HG02642 (cell line): Measurements from ENCODE around the gene KNDC1.
"Not testable (repeated sequence)": the region's sequence is repeated elsewhere in the genome, so short reads cannot be mapped to it uniquely, and the experiment has no call there.

Experiments
- ATAC-seq: cut with Tn5 transposase; IDR thresholded peaks from one replicate; pipeline ENCODE4 v1.9.1; 2021; ENCODE audit warnings: mild to moderate bottlenecking; ENCODE audit not compliant: unreplicated experiment, poor library complexity

KNDC1 gene

GRCh38 chr10:133140417-133141143 lies 19.4 kb upstream of the KNDC1 start:
- no peak for ATAC-seq

DNA sequence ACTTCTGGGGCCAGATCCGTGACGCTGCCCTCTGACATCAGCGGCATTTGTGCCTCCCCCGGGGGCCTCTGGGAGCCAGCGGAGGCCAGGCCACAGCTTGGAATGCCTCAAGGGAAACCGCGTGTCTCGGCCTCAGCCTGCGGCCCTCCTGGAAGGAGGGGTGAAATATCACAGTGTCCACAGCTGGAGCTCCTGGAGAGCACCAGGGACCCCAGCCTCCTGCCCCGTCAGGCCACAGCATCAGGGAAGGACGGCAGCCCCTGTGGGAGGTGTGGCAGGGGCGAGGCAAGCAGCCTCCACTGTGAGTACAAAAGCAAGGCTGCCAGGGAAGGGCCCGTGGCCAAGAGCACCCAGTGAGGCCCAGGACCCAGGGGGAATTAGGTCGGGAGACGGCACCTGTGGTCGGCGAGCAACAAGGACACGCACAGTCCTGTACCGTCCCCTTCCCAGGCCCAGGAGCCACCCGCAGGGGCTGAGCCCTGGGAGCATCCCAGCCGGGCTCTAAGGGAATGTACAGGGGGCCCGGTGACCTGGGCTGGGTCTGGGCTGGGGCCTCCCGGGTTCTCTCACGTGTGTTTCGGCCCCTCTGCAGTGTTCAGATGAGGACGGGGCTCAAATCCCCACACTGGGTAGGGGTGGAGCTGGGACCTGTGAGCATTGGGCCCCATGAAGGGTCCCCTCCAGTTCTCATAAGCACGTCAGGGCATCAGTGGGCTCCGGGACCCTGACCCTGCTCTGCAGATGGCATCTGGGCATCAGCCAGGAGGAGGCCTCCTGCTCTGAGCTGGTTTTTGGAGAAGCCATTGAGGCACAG lies 18.7 kb upstream of the KNDC1 start:
- no peak for ATAC-seq

DNA sequence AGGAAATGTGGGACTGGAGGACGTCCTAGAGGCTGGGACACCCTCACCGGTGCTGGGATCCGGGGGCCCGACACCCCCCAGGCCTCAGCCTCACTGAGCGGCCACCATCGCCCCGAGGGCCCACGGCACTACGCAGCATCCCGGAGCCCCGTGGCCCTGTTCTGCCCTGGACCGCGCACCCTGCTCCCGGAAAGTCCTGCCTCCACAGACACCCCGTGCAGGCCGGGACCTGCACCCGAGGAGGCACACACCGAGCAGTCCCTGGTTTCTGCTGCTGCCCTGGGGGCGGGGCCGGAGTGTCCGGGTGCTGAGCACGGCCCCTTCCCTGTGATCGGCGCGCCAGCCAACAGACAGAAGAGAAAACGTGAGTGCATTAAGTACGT lies 18.1 kb upstream of the KNDC1 start:
- ATAC-seq = no peak

GRCh38 chr10:133142523-133143199 lies 17.4 kb upstream of the KNDC1 start:
- no peak for ATAC-seq

DNA sequence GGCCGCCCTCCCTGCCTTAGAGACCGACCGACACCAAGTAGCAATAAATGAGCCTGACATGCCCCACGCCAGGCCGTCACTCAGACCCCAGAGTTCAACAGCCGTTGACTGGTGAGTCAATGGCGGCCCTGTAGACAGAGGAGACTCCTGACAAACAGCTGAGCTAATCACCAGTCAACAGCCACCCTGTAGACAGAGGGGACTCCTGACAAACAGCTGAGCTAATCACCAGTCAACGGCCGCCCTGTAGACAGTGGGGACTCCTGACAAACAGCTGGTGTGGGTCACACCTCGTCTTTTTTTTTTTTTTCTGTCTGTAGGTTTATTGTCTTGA lies 16.9 kb upstream of the KNDC1 start:
- ATAC-seq = no peak

- ATAC-seq = no peak
Observed at GRCh38 chr10:133143546-133143945, 16.5 kb upstream of the KNDC1 start.

DNA sequence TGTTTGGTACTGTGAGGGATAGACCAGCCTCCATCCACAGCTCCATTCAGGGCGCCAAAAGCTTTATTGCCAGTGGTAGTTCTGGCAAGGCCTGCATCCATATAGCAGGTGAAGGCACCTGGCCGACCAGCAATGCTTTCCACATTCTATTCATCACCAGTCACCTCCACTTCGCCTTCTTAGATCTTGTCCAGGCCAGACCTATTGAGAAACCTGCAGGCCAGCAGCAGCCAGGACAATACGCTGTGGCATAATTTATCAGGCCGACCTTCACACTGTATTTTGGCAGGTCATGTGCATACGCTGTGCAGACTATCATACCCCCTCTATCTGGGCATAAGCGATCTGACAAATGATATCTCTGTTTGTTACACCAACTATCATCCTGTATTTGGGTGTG lies 15.2 kb upstream of the KNDC1 start:
- ATAC-seq = no peak

GRCh38 chr10:133150226-133150625 lies 9.8 kb upstream of the KNDC1 start:
- no peak for ATAC-seq

DNA sequence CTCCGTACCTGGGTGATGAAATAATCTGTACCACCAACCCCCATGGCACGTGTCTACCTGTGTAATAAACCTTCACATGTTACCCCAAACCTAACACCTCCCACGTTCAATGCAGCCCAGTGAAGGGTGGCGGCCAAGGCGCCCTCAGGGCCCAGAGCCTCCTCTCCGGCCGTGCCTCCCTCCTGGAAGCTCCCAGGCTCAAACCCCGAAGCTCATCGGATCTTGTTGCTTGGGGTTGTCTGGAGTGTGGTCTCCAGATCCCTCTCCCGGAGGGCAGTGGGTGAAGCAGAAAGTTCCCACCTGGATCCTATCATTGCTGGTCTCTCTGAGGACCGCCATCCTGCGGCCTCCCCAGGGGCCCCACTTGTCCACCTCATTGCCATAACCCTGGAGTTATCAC lies 9.4 kb upstream of the KNDC1 start:
- no peak for ATAC-seq

DNA sequence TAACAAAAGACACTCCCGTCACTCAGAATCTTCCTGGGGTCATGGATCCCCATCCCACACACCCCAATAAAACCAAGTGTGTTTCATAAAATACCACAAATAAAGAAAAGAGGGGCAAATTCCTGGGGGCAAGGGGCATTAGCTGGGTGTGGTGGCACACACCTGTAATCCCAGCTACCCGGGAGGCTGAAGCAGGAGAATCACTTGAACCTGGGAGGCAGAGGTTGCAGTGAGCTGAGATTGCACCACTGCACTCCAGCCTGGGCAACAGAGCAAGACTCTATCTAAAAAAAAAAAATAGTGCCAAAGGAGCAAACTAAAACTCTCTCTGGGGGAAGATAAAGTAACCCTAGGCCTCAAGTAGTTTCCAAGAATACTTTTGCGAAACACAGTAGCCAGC lies 8.9 kb upstream of the KNDC1 start:
- not testable (repeated sequence) for ATAC-seq

GRCh38 chr10:133151543-133151972 lies 8.5 kb upstream of the KNDC1 start:
- no peak for ATAC-seq

DNA sequence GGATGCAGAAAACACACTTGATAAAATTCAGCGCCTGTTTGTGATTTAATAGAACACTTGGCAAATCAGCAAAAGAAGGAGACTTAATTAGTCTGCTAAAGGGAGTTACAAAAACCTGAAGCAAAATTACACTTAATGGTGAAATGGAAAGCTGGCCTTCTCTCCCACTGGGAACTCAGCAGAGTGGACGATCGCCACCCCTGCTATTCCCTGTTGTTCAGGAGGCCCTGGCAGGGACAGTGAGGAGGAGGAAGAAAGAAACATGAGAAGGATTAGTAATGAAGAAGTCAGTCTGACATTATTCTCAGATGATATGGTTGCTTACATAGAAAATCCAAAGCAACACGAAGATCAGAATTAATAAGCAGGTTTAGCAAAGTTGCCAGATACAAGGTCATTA lies 5.6 kb upstream of the KNDC1 start:
- ATAC-seq = no peak

DNA sequence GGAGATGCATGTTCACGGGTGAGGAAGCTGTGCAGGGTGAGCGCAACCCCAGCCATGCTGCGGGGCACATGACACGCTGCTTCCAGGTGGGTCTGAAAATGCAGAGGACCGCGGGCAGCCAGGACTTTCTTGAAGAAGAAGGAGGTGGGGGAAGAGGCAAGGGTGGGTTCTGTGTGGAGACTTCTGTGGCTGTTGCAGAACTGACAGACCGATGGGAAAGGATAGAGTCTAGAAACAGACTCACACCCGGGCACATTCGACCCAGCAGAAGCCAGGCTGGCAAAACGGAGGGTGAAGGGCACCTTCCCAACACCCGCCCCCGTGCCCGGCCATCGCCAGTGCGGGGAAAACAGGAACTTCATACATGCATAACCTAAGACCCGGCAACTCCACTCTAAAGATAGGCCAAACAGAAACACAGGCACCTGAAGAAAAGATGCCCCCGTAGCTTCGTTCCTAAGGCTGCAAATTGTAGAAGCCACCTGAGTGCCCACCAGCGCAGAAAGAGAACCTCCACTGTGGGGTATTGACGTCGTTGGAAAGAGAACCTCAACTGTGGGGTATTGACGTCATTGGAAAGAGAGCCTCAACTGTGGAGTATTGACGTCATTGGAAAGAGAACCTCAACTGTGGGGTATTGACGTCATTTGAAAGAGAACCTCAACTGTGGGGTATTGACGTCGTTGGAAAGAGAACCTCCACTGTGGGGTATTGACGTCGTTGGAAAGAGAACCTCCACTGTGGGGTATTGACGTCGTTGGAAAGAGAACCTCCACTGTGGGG lies 4.8 kb upstream of the KNDC1 start:
- ATAC-seq = no peak

DNA sequence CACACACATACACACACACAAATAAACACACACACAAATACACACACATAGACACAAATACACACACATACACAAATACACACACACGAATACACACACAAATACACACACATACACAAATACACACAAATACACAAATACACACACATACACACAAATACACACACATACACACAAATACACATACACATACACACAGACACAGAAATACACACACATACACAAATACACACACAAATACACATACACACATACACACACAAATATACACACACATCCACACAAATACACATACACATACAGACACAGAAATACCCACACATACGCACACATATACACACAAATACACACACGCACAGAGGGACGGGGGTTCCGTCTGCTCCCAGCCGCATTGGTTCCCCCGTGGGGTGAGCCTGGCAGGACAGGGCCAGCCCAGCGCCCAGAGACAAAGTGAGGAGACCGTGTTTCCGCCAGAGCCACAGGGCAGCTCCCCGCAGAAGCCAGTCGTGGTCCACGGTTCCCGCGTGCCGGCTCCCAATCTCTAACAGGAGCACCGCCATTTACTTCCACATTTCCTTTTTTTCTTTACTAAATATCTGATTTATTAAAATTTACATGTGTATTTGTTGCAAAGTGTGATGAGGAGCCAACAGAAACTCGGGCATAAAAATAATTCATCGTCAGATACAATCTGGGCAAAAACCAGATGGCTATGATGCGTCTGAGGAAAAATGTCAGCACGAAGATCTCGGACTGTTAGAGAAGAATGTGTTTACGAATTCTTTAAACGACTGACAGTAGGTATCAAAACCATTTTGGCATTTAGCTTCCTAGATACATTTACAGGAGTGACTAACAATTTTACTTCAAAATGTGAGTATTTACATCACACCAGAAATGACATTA lies 3.1 kb upstream of the KNDC1 start:
- no peak for ATAC-seq

DNA sequence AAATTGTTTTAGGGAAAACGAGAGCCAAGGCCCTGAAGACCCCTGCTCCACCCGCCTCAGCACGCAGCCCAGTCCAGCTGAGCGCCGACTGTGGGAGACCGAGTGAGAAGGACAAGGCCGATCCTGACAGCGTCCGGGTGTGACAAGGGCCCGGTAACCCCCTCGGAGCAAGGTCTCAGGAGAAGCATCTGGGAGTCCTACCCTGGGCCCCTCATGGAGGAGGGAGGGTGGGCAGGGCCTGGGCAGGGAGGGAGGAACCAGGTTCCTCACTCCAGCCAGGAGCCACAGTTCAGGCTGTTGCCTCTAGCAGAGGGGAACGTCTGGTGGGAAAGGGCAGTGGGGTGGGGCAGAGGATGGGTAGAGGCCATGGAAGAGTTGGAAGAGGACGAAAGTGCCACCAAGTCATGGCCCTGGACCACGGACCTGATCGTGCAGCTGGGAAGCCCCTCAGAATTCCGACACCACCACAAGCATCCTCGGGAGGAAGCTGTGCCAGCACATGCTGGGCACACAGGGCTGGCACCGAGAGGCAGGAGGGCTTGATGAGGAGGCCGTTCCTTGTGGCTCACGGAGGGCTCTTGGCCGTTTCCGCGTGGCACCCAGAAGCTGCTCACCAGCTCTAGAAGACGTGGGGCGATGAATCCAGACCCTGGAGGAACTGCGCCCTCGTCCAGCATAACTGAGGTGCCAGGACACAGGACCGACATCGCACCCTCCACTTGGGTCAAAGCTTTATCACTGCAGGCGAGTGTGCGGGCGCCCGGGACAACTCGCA lies 2.2 kb upstream of the KNDC1 start:
- no peak for ATAC-seq

DNA sequence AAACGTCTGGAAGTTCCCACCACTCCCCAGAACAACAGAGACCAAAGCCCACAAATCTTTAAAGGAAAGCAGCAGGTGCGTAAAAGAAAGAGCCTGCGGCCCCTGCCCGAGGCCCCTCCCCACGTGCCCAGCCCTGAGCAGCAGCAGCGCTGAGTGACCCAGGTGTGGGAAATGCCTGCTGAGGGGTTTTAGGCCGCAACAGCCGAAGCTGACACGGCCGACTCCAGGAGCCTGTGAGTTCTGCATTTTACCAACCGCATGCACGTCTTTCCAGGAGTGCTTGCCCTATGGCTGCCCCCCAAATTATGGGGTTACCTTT lies 1.6 kb upstream of the KNDC1 start:
- no peak for ATAC-seq

DNA sequence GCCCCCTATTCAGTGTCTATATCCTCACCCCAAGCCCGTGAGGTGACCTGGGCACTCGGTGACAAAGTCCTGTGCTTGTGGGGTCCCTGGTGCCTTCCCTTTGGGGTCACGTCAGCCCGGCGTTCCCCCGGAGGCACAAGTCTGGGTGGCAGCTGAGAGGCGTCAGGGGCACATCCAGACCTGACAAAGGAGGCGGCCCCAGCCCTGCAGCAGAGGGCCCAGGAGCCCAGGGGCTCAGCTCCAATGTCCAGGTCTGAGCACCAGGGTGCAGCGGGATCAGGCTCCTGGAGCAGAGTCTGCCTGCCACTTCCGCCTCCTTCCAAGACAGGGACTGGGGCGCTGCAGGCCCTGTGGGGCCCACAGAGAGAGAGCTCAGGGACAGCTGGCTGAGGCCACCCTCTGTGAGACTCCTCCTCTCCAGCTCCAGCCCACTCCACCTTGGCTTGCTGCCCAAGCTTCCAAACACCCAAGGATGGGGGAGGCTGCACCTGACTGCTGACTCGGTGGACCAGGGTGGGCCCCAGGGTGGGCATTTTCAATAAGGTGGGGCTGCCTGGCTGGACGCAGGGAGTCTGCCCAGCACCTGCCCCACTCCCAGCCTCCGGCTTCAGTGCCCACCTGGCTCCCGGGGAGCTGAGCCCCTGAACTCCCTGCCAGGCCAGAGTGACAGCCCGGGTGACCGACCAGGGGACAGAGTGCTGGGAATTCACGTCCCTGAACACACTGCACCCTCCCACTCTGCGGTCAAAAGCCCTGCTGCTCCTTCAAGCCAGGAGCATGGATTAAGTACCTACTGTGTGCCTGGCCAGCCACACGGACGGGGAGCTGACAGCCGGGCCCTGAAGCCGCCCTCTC lies 1.0 kb upstream of the KNDC1 start:
- ATAC-seq = no peak

DNA sequence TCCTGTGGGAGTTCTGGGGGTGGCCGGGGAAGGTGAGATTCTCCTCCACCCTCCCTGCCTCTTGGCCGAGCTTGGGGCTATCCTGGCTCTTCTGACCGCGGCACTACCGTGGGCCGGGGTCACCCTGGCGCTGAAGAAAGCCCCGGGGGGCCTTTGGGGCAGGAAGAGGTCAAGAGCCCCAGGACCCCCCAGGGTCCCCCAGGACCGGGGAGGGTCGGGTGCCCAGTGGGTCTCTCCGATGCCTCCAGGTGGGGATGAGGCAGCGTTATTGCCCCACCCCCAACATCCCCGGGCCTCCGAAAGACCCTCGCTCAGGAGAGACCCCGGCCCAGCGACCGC lies 439 bp upstream of the KNDC1 start:
- no peak for ATAC-seq
